Measurements from ENCODE around the gene RNASE7.

GRCh38 chr14:21014761-21015190 lies 27.4 kb upstream of the RNASE7 start:
- TF ChIP-seq POLR2A (IDR thresholded peaks at IDR 0.05) (no peak), CTCF (IDR thresholded peaks at IDR 0.05 in 4 of 5, conservative IDR thresholded peaks at IDR 0.05 in 1 of 5) (peak; percentile 96 to 99 (median 98))
